T-cell (primary cell): ENCODE results near the gene RBM15. TPM values are rescaled to one million over a fixed set of nuclear protein-coding genes. Genes with fewer than 3 reads are reported as not detected.

Source experiments
- ATAC-seq, 4 experiments: fragments of 200-7000 bp in 3 of 4; fragments of 150-1000 bp in 1 of 4; cut with Tn5 transposase; replicated peaks in 1 of 4; 1 replicate in 3 of 4; 2 replicates in 1 of 4; pipeline ENCODE4 v1.10.0; 2021; ENCODE audit warnings: moderate library complexity in 3 of 4, mild to moderate bottlenecking in 2 of 4, moderate number of reproducible peaks in 1 of 4
- CTCF ChIA-PET, 2 donors: fragments of 300-600 bp; sonication (Branson Sonifier 250); formaldehyde crosslinking; loops; one replicate each; lab custom pipeline; 2022; ENCODE audit warnings: antibody characterized with exemption in 2 of 2; lab: Charles Lee
- POLR2A ChIA-PET, 2 donors: fragments of 300-600 bp; sonication (Branson Sonifier 250); formaldehyde crosslinking; loops; one replicate each; lab custom pipeline; 2022; ENCODE audit warnings: antibody characterized with exemption in 2 of 2; lab: Charles Lee
- DNase-seq, 35 experiments: peaks; one replicate each; pipeline versions ENCODE4 v3.0.0 to v3.0.0-alpha.2; 2013 to 2023
- H3K27ac ChIP-seq: one replicate; pipeline ENCODE4 v1.5.1; 2013; ENCODE audit warnings: low read length
- H3K27me3 ChIP-seq, 2 experiments: replicated peaks in 1 of 2; 1 replicate in 1 of 2; 2 replicates in 1 of 2; pipeline versions ENCODE4 v1.6.1 to v1.7.0; 2013; ENCODE audit warnings: low read length in 1 of 2, mixed read lengths in 1 of 2; ENCODE audit not compliant: control insufficient read depth in 2 of 2, insufficient read depth in 2 of 2; ENCODE audit errors: extremely low read depth in 1 of 2
- H3K36me3 ChIP-seq, 2 donors: 1 replicate in 1 of 2; 2 replicates in 1 of 2; pipeline versions ENCODE4 v1.6.1 to v1.7.0; 2013; ENCODE audit warnings: low read length in 1 of 2; ENCODE audit not compliant: control insufficient read depth in 2 of 2, insufficient read depth in 1 of 2; ENCODE audit errors: extremely low read depth in 1 of 2
- H3K4me1 ChIP-seq, 2 experiments: 1 replicate in 1 of 2; 2 replicates in 1 of 2; pipeline versions ENCODE4 v1.6.1 to v1.7.0; 2013; ENCODE audit warnings: low read length in 2 of 2, mixed read lengths in 1 of 2; ENCODE audit not compliant: insufficient read depth in 2 of 2, control insufficient read depth in 1 of 2; ENCODE audit errors: extremely low read depth in 1 of 2
- H3K4me3 ChIP-seq, 2 donors: 1 replicate in 1 of 2; 2 replicates in 1 of 2; pipeline versions ENCODE4 v1.5.1 to v1.7.0; 2013; ENCODE audit warnings: mild to moderate bottlenecking in 2 of 2, low read length in 1 of 2, moderate library complexity in 1 of 2; ENCODE audit not compliant: control insufficient read depth in 1 of 2; ENCODE audit errors: extremely low read depth in 1 of 2
- H3K9me3 ChIP-seq: 2 replicates; pipeline ENCODE4 v1.7.0; 2013
- H3K27ac Mint-ChIP-seq, 2 donors: one replicate each; pipeline ENCODE4 v1.8.0; 2020 to 2021; ENCODE audit warnings: mild to moderate bottlenecking in 2 of 2, mixed read lengths in 2 of 2
- H3K27me3 Mint-ChIP-seq, 2 donors: one replicate each; pipeline ENCODE4 v1.8.0; 2021 to 2022; ENCODE audit warnings: mixed read lengths in 2 of 2
- H3K36me3 Mint-ChIP-seq: one replicate; pipeline ENCODE4 v1.8.0; 2021; ENCODE audit warnings: mixed read lengths
- H3K4me1 Mint-ChIP-seq, 3 donors: one replicate each; pipeline ENCODE4 v1.8.0; 2020 to 2022; ENCODE audit warnings: mixed read lengths in 3 of 3, mild to moderate bottlenecking in 1 of 3
- H3K4me3 Mint-ChIP-seq, 3 donors: one replicate each; pipeline ENCODE4 v1.8.0; 2020 to 2022; ENCODE audit warnings: mild to moderate bottlenecking in 3 of 3, mixed read lengths in 3 of 3, moderate library complexity in 3 of 3
- H3K9me3 Mint-ChIP-seq, 3 donors: one replicate each; pipeline ENCODE4 v1.8.0; 2020 to 2022; ENCODE audit warnings: mixed read lengths in 3 of 3
- WGBS: methylation state at CpG from one replicate; pipeline ENCODE4 v1.1.5; 2013; ENCODE audit warnings: missing lambda C conversion rate; ENCODE audit not compliant: insufficient coverage; 5-methylcytosine and 5-hydroxymethylcytosine counted together
- total RNA-seq, 35 experiments: library from RNA in 6 of 35; stranded (reverse) in 6 of 35; fragments of 120-200 nt in 1 of 35; gene quantifications; one replicate each; pipeline versions ENCODE4 v1.2.1 to v1.2.4 and lab custom pipeline; 2013 to 2026

Gene RBM15
- total RNA-seq, 5 donors from 2014 or later (not counting 1 experiment from before 2014, with no cell fraction given), result 41.1 to 46.0 (median 43.7) TPM

- H3K4me3 ChIP-seq, result no peak overlapping the region
- Mint-ChIP-seq H3K9me3 (no peaks in the 10 kb centered on the region), H3K4me3 (no peak overlapping the region), H3K36me3 (peaks cover 4% of the 10 kb centered on the region), H3K27ac (no peak overlapping the region), H3K4me1 (no peaks in the 10 kb centered on the region), H3K27me3 (peaks cover 0 to 3% of the 10 kb centered on the region in 2 donors)
- CTCF ChIA-PET, result interaction anchor here in 1 of 2 donors (8.1 kb wide), 1 partner anchor 114 kb away, joined by 181 read pairs; the partner anchor contains the start of gene KCNC4
- no peaks in the 10 kb centered on the region for H3K4me1 ChIP-seq
- WGBS, result 63% methylated on average over 3 of the region's 4 CpGs
- POLR2A ChIA-PET, result no interaction called here
- DNase-seq (no peak), ATAC-seq (no peak)
- H3K27me3 ChIP-seq, result no peaks in the 10 kb centered on the region
- no peaks in the 10 kb centered on the region for H3K36me3 ChIP-seq
- no peaks in the 10 kb centered on the region for H3K9me3 ChIP-seq
- no peak overlapping the region for H3K27ac ChIP-seq
These were observed 19.6 kb upstream of the RBM15 start for GRCh38 chr1:110319332-110320167.

GRCh38 chr1:110320168-110320518 is 19.0 kb upstream of the RBM15 start:
- Histone ChIP-seq H3K4me3 (no peak overlapping the region), H3K4me1 (no peaks in the 10 kb centered on the region), H3K27me3 (no peaks in the 10 kb centered on the region), H3K9me3 (no peaks in the 10 kb centered on the region), H3K27ac (no peak overlapping the region), H3K36me3 (no peaks in the 10 kb centered on the region)
- WGBS, result no CpG with 5 or more reads among the region's 1 CpG
- Mint-ChIP-seq H3K4me3 (no peak overlapping the region), H3K27ac (no peak overlapping the region), H3K27me3 (peaks cover 0 to 3% of the 10 kb centered on the region in 2 donors), H3K36me3 (no peaks in the 10 kb centered on the region), H3K4me1 (no peaks in the 10 kb centered on the region), H3K9me3 (no peaks in the 10 kb centered on the region)
- ATAC-seq, result no peak
- ChIA-PET CTCF (no interaction called here), POLR2A (no interaction called here)
- DNase-seq, result no peak

- Histone ChIP-seq H3K9me3 (no peaks in the 10 kb centered on the region), H3K27ac (no peak overlapping the region), H3K36me3 (no peaks in the 10 kb centered on the region), H3K4me3 (no peak overlapping the region), H3K27me3 (no peaks in the 10 kb centered on the region), H3K4me1 (no peaks in the 10 kb centered on the region)
- POLR2A ChIA-PET, result no interaction called here
- Mint-ChIP-seq H3K27ac (no peak overlapping the region), H3K4me1 (no peaks in the 10 kb centered on the region), H3K36me3 (no peaks in the 10 kb centered on the region), H3K9me3 (no peaks in the 10 kb centered on the region), H3K4me3 (no peak overlapping the region), H3K27me3 (peaks cover 0 to 3% of the 10 kb centered on the region in 2 donors)
- no CpG with 5 or more reads among the region's 2 CpGs for WGBS
- DNase-seq (no peak), ATAC-seq (no peak)
- CTCF ChIA-PET, result interaction anchor here in 1 of 2 donors (0.6 kb wide), 1 partner anchor 138 kb away, joined by 6 read pairs; no protein-coding TSS in a partner anchor
These were observed 18.1 kb upstream of the RBM15 start for GRCh38 chr1:110321045-110321444.

- H3K4me1 Mint-ChIP-seq, result no peaks in the 10 kb centered on the region
- 100% methylated on average over 1 of the region's 4 CpGs for WGBS
- no peaks in the 10 kb centered on the region for H3K36me3 Mint-ChIP-seq
- H3K27ac Mint-ChIP-seq, result no peak overlapping the region
- no peak for DNase-seq
- no peaks in the 10 kb centered on the region for H3K27me3 ChIP-seq
- H3K4me1 ChIP-seq, result no peaks in the 10 kb centered on the region
- H3K36me3 ChIP-seq, result no peaks in the 10 kb centered on the region
- no peaks in the 10 kb centered on the region for H3K9me3 Mint-ChIP-seq
- CTCF ChIA-PET, result no interaction called here
- POLR2A ChIA-PET, result no interaction called here
- no peaks in the 10 kb centered on the region for H3K9me3 ChIP-seq
- no peak overlapping the region for H3K4me3 ChIP-seq
- H3K27ac ChIP-seq, result no peak overlapping the region
- no peak overlapping the region for H3K4me3 Mint-ChIP-seq
- H3K27me3 Mint-ChIP-seq, result peaks cover 0 to 3% of the 10 kb centered on the region in 2 donors
- ATAC-seq, result no peak
These were observed 17.3 kb upstream of the RBM15 start for GRCh38 chr1:110321846-110322245.

GRCh38 chr1:110324667-110325066 is 14.5 kb upstream of the RBM15 start:
- no peak overlapping the region for H3K27ac Mint-ChIP-seq
- H3K4me1 ChIP-seq, result no peaks in the 10 kb centered on the region
- H3K9me3 Mint-ChIP-seq, result no peaks in the 10 kb centered on the region
- H3K4me3 ChIP-seq, result no peak overlapping the region
- ChIA-PET POLR2A (no interaction called here), CTCF (no interaction called here)
- WGBS, result no CpG with 5 or more reads among the region's 1 CpG
- ATAC-seq, result no peak
- H3K27me3 ChIP-seq, result no peaks in the 10 kb centered on the region
- DNase-seq, result no peak
- no peak overlapping the region for H3K27ac ChIP-seq
- H3K4me3 Mint-ChIP-seq, result no peak overlapping the region
- peaks cover 4% of the 10 kb centered on the region for H3K36me3 Mint-ChIP-seq
- H3K36me3 ChIP-seq, result no peaks in the 10 kb centered on the region
- H3K9me3 ChIP-seq, result no peaks in the 10 kb centered on the region
- H3K27me3 Mint-ChIP-seq, result peaks cover 0 to under 1% of the 10 kb centered on the region in 2 donors
- no peaks in the 10 kb centered on the region for H3K4me1 Mint-ChIP-seq

- Histone ChIP-seq H3K27me3 (no peaks in the 10 kb centered on the region), H3K9me3 (no peaks in the 10 kb centered on the region), H3K27ac (no peak overlapping the region), H3K4me1 (no peaks in the 10 kb centered on the region), H3K4me3 (no peak overlapping the region), H3K36me3 (no peaks in the 10 kb centered on the region)
- Mint-ChIP-seq H3K27me3 (no peaks in the 10 kb centered on the region), H3K9me3 (no peaks in the 10 kb centered on the region), H3K4me1 (no peaks in the 10 kb centered on the region), H3K36me3 (peaks cover 9% of the 10 kb centered on the region), H3K4me3 (no peak overlapping the region), H3K27ac (no peak overlapping the region)
- ChIA-PET POLR2A (no interaction called here), CTCF (no interaction called here)
- no CpG with 5 or more reads among the region's 1 CpG for WGBS
- ATAC-seq (no peak), DNase-seq (no peak)
These were observed 12.4 kb upstream of the RBM15 start for GRCh38 chr1:110326826-110327225.
